Caco-2 (cell line): Measurements from ENCODE around the gene SAA1. TPM values are rescaled to one million over a fixed set of nuclear protein-coding genes. Genes with fewer than 3 reads are reported as not detected.

Experiments used
- BruUV-seq: library from RNA; stranded (reverse); fragments of 400-500 nt; replicated peaks from 2 replicates; lab custom pipeline; 2021; lab: Mats Ljungman, UMichigan
- CTCF ChIA-PET: fragments of 300-600 bp; sonication (Branson Sonifier 250); formaldehyde crosslinking; loops from one replicate; lab custom pipeline; 2022; ENCODE audit warnings: antibody characterized with exemption; lab: Charles Lee
- POLR2A ChIA-PET: fragments of 300-600 bp; sonication (Branson Sonifier 250); formaldehyde crosslinking; loops from one replicate; lab custom pipeline; 2022; ENCODE audit warnings: antibody characterized with exemption; lab: Charles Lee
- DNase-seq, 2 experiments: peaks; one replicate each; pipeline versions ENCODE4 v3.0.0 to v3.0.0-alpha.2; 2020 to 2022
- H3K27me3 ChIP-seq: replicated peaks from 2 replicates; pipeline ENCODE4 v1.6.0; 2011; ENCODE audit warnings: low read length; ENCODE audit not compliant: control insufficient read depth, insufficient read depth
- H3K36me3 ChIP-seq: 2 replicates; pipeline ENCODE4 v1.5.1; 2011; ENCODE audit warnings: low read length; ENCODE audit not compliant: control insufficient read depth, insufficient read depth
- H3K4me1 ChIP-seq: fragments of 250-450 bp; sonication (Bioruptor Pico); 2 replicates; pipeline ENCODE4 v1.5.1; 2020; ENCODE audit warnings: mild to moderate bottlenecking
- H3K4me3 ChIP-seq: 2 replicates; pipeline ENCODE4 v1.5.1; 2011; ENCODE audit warnings: low read depth, mild to moderate bottlenecking, control low read depth, low read length
- H3K9me3 ChIP-seq: fragments of 250-450 bp; sonication (Bioruptor Pico); 2 replicates; pipeline ENCODE4 v1.5.1; 2020; ENCODE audit warnings: mild to moderate bottlenecking, moderate library complexity
- H3K27ac Mint-ChIP-seq: one replicate; pipeline ENCODE4 v1.8.0; 2022; ENCODE audit warnings: mixed read lengths; ENCODE audit not compliant: unreplicated experiment
- H3K27me3 Mint-ChIP-seq: one replicate; pipeline ENCODE4 v1.8.0; 2022; ENCODE audit warnings: mixed read lengths; ENCODE audit not compliant: insufficient read depth, unreplicated experiment
- H3K36me3 Mint-ChIP-seq: one replicate; pipeline ENCODE4 v1.8.0; 2022; ENCODE audit warnings: mild to moderate bottlenecking, mixed read lengths; ENCODE audit not compliant: insufficient read depth, unreplicated experiment
- H3K4me1 Mint-ChIP-seq: one replicate; pipeline ENCODE4 v1.8.0; 2022; ENCODE audit warnings: low read depth, mixed read lengths; ENCODE audit not compliant: unreplicated experiment
- H3K4me3 Mint-ChIP-seq: one replicate; pipeline ENCODE4 v1.8.0; 2022; ENCODE audit warnings: mild to moderate bottlenecking, moderate library complexity, mixed read lengths; ENCODE audit not compliant: unreplicated experiment
- H3K9me3 Mint-ChIP-seq: one replicate; pipeline ENCODE4 v1.8.0; 2022; ENCODE audit warnings: mixed read lengths; ENCODE audit not compliant: unreplicated experiment
- CTCF ChIP-seq, 2 experiments: fragments of 200-600 bp in 1 of 2; IDR thresholded peaks; 1 replicate in 1 of 2; 2 replicates in 1 of 2; pipeline versions ENCODE4 v1.5.1 to v1.8.0; 2011 to 2022; ENCODE audit warnings: antibody characterized with exemption in 1 of 2, control low read depth in 1 of 2, inconsistent platforms in 1 of 2, low read depth in 1 of 2, low read length in 1 of 2, mild to moderate bottlenecking in 1 of 2, moderate library complexity in 1 of 2; ENCODE audit not compliant: insufficient read depth in 1 of 2, severe bottlenecking in 1 of 2, unreplicated experiment in 1 of 2
- intact Hi-C: fragments of 100-400 bp; cut with micrococcal nuclease; formaldehyde crosslinking; loops from one replicate; pipeline ENCODE4 v1.10.0; 2022; ENCODE audit not compliant: unreplicated experiment
- total RNA-seq: library from RNA; stranded (reverse); gene quantifications from 2 replicates; pipeline ENCODE4 v1.2.3, GENCODE V29; 2022

The SAA1 gene
- total RNA-seq, 1 experiment from 2014 or later = not detected

GRCh38 chr11:18253233-18253632 lies 12.8 kb upstream of the SAA1 start:
- Mint-ChIP-seq H3K4me3 (no peak overlapping the region), H3K27ac (no peak overlapping the region), H3K36me3 (no peaks in the 10 kb centered on the region), H3K27me3 (peaks cover 3% of the 10 kb centered on the region), H3K9me3 (no peaks in the 10 kb centered on the region), H3K4me1 (no peaks in the 10 kb centered on the region)
- no peaks in the 10 kb centered on the region for H3K36me3 ChIP-seq
- no peaks in the 10 kb centered on the region for H3K27me3 ChIP-seq
- no peaks in the 10 kb centered on the region for H3K9me3 ChIP-seq
- no peaks in the 10 kb centered on the region for H3K4me1 ChIP-seq
- no peak for DNase-seq
- ChIA-PET CTCF (interaction anchor here (0.9 kb wide), 1 partner anchor 9 kb away, joined by 3 read pairs; no protein-coding TSS in a partner anchor), POLR2A (no interaction called here)
- H3K4me3 ChIP-seq = no peak overlapping the region
- intact Hi-C loops = no loop called here
- BruUV-seq = no TSS peak
- peak; percentile 11 to 13 for TF ChIP-seq CTCF (IDR thresholded peaks at IDR 0.05; ENCODE audit: insufficient read depth in 1 of 2, low read depth in 1 of 2, low read length in 1 of 2, severe bottlenecking in 1 of 2, unreplicated experiment in 1 of 2)

DNA sequence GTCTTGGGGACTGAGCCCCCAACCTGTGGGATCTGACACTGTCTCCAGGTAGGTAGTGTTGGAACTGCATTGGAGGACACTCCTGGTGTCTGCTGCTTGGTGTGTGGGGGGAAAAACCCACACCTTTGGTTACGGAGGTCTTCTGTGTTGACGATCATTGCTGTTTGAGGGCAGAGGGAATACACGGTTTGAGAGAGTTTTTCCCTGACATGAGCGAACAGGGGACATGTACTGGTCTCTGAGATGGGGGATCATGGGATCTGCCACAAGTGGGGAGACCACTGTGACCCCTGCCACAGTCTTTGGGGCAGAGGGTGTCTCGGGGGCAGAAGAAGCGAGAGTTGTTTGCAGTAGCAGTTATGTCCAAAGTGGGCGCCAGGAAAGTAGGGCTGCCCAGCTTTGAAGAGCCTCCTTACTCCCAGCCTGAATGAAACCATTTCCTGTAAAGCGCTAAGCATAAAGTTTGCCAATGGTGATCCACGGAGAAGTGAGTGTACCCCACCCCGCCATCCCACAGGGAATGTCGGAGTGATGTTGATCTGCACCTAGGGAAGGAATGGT lies 12.2 kb upstream of the SAA1 start:
- intact Hi-C loops = no loop called here
- Histone ChIP-seq H3K4me3 (no peak overlapping the region), H3K36me3 (no peaks in the 10 kb centered on the region), H3K27me3 (no peaks in the 10 kb centered on the region), H3K9me3 (no peaks in the 10 kb centered on the region), H3K4me1 (peaks cover under 1% of the 10 kb centered on the region; the same call in 1 of the 2 replicates)
- ChIA-PET POLR2A (no interaction called here), CTCF (no interaction called here)
- Mint-ChIP-seq H3K27me3 (peaks cover 3% of the 10 kb centered on the region), H3K4me1 (no peaks in the 10 kb centered on the region), H3K4me3 (no peak overlapping the region), H3K27ac (no peak overlapping the region), H3K36me3 (no peaks in the 10 kb centered on the region), H3K9me3 (no peaks in the 10 kb centered on the region)
- no TSS peak for BruUV-seq
- DNase-seq = no peak
- TF ChIP-seq CTCF (IDR thresholded peaks at IDR 0.05; ENCODE audit: insufficient read depth in 1 of 2, low read depth in 1 of 2, low read length in 1 of 2, severe bottlenecking in 1 of 2, unreplicated experiment in 1 of 2) = no peak

- DNase-seq = no peak
- Mint-ChIP-seq H3K4me1 (no peaks in the 10 kb centered on the region), H3K9me3 (no peaks in the 10 kb centered on the region), H3K36me3 (no peaks in the 10 kb centered on the region), H3K27me3 (peaks cover 3% of the 10 kb centered on the region), H3K4me3 (no peak overlapping the region), H3K27ac (no peak overlapping the region)
- no peak for TF ChIP-seq CTCF (IDR thresholded peaks at IDR 0.05; ENCODE audit: insufficient read depth in 1 of 2, low read depth in 1 of 2, low read length in 1 of 2, severe bottlenecking in 1 of 2, unreplicated experiment in 1 of 2)
- BruUV-seq = no TSS peak
- CTCF ChIA-PET = no interaction called here
- intact Hi-C loops = no loop called here
- Histone ChIP-seq H3K4me3 (no peak overlapping the region), H3K27me3 (no peaks in the 10 kb centered on the region), H3K4me1 (peaks cover 10% of the 10 kb centered on the region; the same call in 1 of the 2 replicates), H3K36me3 (no peaks in the 10 kb centered on the region), H3K9me3 (no peaks in the 10 kb centered on the region)
- POLR2A ChIA-PET = no interaction called here
Measured at GRCh38 chr11:18254781-18255361, 11.2 kb upstream of the SAA1 start.
